ENCODE data around the gene EMC1. TPM values are rescaled to one million over a fixed set of nuclear protein-coding genes. Genes with fewer than 3 reads are reported as not detected.
"Not testable (repeated sequence)": the region's sequence is repeated elsewhere in the genome, so short reads cannot be mapped to it uniquely, and the experiment has no call there.

The EMC1 gene
- total RNA-seq, 1 donor from 2014 or later = 50.5 TPM

DNA sequence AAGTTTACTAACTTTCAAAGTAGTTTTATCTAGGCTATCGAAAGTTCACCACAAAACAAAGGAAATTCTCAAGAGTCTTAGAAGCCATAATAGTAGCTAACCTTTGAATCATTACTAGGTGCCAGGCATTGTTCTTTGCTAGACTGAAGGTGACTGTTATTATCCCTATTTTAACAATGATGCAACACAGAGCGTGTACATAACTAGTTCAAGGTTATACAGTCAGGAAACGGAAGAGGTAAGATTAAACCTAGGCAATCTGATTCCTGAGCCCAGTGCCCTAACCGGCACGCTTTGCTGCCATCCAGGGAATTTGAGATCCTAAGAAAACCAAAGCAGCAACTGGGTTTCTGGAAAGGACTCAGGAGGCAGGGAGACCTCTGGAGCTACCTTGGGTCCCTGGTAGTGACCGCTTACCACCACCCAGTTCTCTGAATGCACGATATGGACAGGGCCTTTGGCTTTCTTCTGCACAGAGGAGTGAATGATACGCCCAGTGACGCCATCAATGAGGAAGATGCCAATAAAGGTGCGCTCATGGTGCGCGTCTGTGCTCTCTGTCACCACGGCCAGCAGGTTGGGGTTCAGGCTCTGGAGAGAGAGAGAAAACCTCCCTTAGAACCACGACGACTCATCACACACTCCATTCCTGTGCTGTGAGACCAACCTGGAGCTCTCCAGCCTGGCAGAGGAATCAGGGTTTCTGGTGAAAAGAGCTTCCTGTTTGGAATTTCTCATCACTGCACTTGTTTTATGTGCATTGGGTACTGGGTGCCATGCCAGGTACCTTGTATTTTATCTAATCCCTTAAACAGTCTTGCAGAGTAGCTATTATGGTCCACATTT lies 28.1 kb downstream of the EMC1 start:
- Mint-ChIP-seq H3K4me1 (ENCODE audit: unreplicated experiment) (no peaks in the 10 kb centered on the region), H3K9me3 (ENCODE audit: unreplicated experiment) (no peaks in the 10 kb centered on the region), H3K27ac (ENCODE audit: unreplicated experiment) (peak overlapping the region; percentile 8), H3K36me3 (ENCODE audit: low read depth, unreplicated experiment) (peaks cover 39% of the 10 kb centered on the region), H3K27me3 (ENCODE audit: unreplicated experiment) (peaks cover 5% of the 10 kb centered on the region), H3K4me3 (ENCODE audit: unreplicated experiment) (no peak overlapping the region)
- TF ChIP-seq, protein P1, sequence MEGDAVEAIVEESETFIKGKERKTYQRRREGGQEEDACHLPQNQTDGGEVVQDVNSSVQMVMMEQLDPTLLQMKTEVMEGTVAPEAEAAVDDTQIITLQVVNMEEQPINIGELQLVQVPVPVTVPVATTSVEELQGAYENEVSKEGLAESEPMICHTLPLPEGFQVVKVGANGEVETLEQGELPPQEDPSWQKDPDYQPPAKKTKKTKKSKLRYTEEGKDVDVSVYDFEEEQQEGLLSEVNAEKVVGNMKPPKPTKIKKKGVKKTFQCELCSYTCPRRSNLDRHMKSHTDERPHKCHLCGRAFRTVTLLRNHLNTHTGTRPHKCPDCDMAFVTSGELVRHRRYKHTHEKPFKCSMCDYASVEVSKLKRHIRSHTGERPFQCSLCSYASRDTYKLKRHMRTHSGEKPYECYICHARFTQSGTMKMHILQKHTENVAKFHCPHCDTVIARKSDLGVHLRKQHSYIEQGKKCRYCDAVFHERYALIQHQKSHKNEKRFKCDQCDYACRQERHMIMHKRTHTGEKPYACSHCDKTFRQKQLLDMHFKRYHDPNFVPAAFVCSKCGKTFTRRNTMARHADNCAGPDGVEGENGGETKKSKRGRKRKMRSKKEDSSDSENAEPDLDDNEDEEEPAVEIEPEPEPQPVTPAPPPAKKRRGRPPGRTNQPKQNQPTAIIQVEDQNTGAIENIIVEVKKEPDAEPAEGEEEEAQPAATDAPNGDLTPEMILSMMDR (IDR thresholded peaks at IDR 0.05; ENCODE audit: unreplicated experiment) = no peak
- no peak for DNase-seq (ENCODE audit: low spot score)

DNA sequence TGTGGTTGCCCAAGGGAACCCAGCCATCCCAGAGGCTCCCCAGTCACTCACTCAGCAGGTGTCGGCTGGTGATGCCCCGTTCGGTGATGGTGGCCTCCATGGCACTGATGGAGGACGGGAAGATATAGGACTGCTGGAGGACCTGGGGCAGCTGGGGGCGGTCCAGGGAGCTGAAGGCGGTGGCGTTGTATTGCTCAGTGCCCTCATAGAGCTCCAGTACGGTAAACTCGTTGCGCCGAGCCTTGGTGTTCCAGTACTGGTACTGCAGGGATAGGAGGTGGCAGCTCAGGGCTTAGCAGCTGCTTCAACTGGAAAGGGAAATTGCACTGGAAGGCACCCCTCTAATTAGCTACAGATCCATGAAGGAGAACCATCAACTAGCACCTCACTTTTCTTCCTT lies 28.8 kb downstream of the EMC1 start:
- Mint-ChIP-seq H3K36me3 (ENCODE audit: low read depth, unreplicated experiment) (peaks cover 39% of the 10 kb centered on the region), H3K27ac (ENCODE audit: unreplicated experiment) (peak overlapping the region; percentile 8), H3K9me3 (ENCODE audit: unreplicated experiment) (no peaks in the 10 kb centered on the region), H3K27me3 (ENCODE audit: unreplicated experiment) (peaks cover 5% of the 10 kb centered on the region), H3K4me3 (ENCODE audit: unreplicated experiment) (no peak overlapping the region), H3K4me1 (ENCODE audit: unreplicated experiment) (no peaks in the 10 kb centered on the region)
- TF ChIP-seq, protein P1 (IDR thresholded peaks at IDR 0.05; ENCODE audit: unreplicated experiment) = no peak
- DNase-seq (ENCODE audit: low spot score) = no peak

DNA sequence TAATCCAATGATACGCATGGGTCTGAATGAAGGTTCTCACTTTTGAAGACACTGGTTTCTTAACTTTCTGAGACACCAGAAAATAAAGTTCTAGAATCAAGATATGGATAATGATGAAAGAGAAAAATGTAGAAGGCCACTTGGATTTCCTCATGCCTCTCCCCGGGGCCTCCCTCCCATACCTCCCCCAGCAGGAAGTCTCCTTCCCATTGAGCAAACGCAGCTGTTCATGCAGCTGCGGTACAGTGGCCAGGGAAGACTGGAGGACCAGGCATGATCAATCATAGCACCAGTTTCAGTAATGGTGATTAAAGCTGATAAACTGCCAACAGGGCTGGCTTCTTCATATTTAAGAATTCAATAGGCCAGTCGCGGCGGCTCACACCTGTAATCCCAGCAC lies 30.3 kb downstream of the EMC1 start:
- no peaks in the 10 kb centered on the region for H3K4me1 Mint-ChIP-seq (ENCODE audit: unreplicated experiment)
- H3K27me3 Mint-ChIP-seq (ENCODE audit: unreplicated experiment) = peaks cover 5% of the 10 kb centered on the region
- peaks cover 41% of the 10 kb centered on the region for H3K36me3 Mint-ChIP-seq (ENCODE audit: low read depth, unreplicated experiment)
- TF ChIP-seq, protein P1 (IDR thresholded peaks at IDR 0.05; ENCODE audit: unreplicated experiment) = no peak
- peak overlapping the region; percentile 53 for H3K27ac Mint-ChIP-seq (ENCODE audit: unreplicated experiment)
- H3K9me3 Mint-ChIP-seq (ENCODE audit: unreplicated experiment) = no peaks in the 10 kb centered on the region
- H3K4me3 Mint-ChIP-seq (ENCODE audit: unreplicated experiment) = no peak overlapping the region
- DNase-seq (ENCODE audit: low spot score) = no peak

DNA sequence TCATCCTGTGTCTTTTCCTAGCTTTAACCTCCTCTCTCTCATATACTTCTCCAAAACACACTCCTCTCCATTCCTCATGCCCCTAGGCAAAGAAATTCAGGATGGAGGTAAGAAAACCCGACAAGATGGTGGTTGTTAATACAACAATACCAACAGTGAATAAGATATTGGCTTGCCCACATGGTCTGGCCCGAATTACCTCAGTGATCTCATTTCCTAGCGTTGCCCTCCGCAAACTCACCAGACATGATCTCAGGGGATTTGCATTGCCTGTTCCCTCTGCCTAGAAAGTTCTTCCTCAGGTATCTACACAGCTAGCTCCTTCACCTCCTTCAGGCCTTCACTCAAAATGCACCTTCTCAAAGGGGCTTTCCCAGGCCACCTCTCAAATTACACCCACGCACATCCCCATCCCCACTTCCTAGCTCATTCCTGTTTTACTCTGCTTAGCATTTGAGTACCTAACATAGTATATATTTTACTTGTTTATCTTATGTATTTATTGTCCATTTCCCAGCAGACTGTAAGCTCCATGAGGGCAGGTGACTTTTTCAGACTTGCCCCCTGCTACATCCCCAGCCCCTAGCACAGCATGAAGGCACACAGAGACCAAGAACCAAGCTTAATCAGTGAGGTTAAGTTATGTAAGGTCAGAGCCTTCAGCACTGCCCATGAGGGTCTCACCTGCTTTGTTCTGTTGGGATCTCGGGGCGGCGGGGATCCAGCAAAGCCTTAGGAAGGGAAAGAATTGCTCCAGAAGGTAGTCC lies 31.1 kb downstream of the EMC1 start:
- DNase-seq (ENCODE audit: low spot score) = no peak
- Mint-ChIP-seq H3K36me3 (ENCODE audit: low read depth, unreplicated experiment) (peaks cover 37% of the 10 kb centered on the region), H3K4me3 (ENCODE audit: unreplicated experiment) (peak overlapping the region; percentile 22), H3K27me3 (ENCODE audit: unreplicated experiment) (peaks cover 5% of the 10 kb centered on the region), H3K9me3 (ENCODE audit: unreplicated experiment) (no peaks in the 10 kb centered on the region), H3K27ac (ENCODE audit: unreplicated experiment) (peak overlapping the region; percentile 53), H3K4me1 (ENCODE audit: unreplicated experiment) (no peaks in the 10 kb centered on the region)
- TF ChIP-seq, protein P1 (IDR thresholded peaks at IDR 0.05; ENCODE audit: unreplicated experiment) = no peak

DNA sequence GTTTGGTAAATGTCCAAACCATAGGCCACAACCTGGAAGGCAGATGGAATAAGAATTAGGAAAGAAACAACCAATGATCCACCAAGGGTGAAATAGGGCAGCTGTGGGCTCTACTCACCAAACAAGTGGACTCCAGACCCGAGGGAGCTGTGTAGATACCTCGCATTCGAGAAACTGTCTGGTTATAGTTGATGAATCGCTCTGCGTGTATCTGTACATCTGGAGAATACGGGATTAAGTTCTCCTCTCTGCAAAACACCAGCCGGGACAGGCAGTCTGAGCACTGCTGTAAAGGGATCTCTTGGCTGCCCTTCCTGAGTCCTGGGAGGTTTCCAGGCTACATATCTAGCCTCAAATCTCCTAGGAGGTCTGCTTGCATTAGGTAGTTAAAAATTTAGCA lies 31.9 kb downstream of the EMC1 start:
- no peak for DNase-seq (ENCODE audit: low spot score)
- Mint-ChIP-seq H3K36me3 (ENCODE audit: low read depth, unreplicated experiment) (peaks cover 30% of the 10 kb centered on the region), H3K27me3 (ENCODE audit: unreplicated experiment) (peaks cover 5% of the 10 kb centered on the region), H3K4me3 (ENCODE audit: unreplicated experiment) (no peak overlapping the region), H3K9me3 (ENCODE audit: unreplicated experiment) (no peaks in the 10 kb centered on the region), H3K4me1 (ENCODE audit: unreplicated experiment) (no peaks in the 10 kb centered on the region), H3K27ac (ENCODE audit: unreplicated experiment) (no peak overlapping the region)
- TF ChIP-seq, protein P1 (IDR thresholded peaks at IDR 0.05; ENCODE audit: unreplicated experiment) = no peak

DNA sequence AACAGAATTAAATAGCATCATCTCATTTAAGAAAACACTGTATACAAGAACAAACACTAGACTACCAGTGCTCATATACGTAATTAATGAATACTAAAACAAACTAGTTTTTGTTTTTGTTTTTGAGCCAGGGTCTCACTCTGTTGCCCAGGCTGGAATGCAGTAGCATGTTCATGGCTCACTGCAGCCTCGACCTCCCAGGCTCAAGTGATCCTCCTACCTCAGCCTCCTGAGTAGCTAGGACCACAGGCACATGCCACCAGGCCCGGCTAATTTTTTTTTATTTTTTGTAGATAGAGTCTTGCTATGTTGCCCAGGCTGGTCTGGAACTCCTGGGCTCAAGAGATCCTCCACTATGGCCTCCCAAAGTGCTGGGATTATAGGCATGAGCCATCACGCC lies 34.7 kb downstream of the EMC1 start:
- not testable (repeated sequence) for DNase-seq (ENCODE audit: low spot score); H3K4me3 Mint-ChIP-seq (ENCODE audit: unreplicated experiment); H3K27ac Mint-ChIP-seq (ENCODE audit: unreplicated experiment); H3K4me1 Mint-ChIP-seq (ENCODE audit: unreplicated experiment); H3K9me3 Mint-ChIP-seq (ENCODE audit: unreplicated experiment); H3K27me3 Mint-ChIP-seq (ENCODE audit: unreplicated experiment)
- peaks cover 21% of the 10 kb centered on the region for H3K36me3 Mint-ChIP-seq (ENCODE audit: low read depth, unreplicated experiment)
